GM23338 (cell line): ENCODE data around the gene HIGD1B. TPM values are rescaled to one million over a fixed set of nuclear protein-coding genes. Genes with fewer than 3 reads are reported as not detected.

Experiments
- ATAC-seq: fragments of 200-7000 bp; cut with Tn5 transposase; 3 replicates; pipeline ENCODE4 v1.9.1; 2020
- DNase-seq: peaks from one replicate; pipeline ENCODE4 v3.0.0-alpha.2; 2015; ENCODE audit warnings: low spot score
- H2AFZ ChIP-seq: fragments of 200-600 bp; sonication (generic); 2 replicates; pipeline ENCODE4 v1.8.0; 2016; ENCODE audit warnings: antibody characterized with exemption, mild to moderate bottlenecking, moderate library complexity
- H3F3A ChIP-seq: fragments of 200-600 bp; sonication (generic); replicated peaks from 2 replicates; pipeline ENCODE4 v1.8.0; 2017; ENCODE audit warnings: antibody characterized with exemption, mixed run types, low read depth
- H3K27ac ChIP-seq: fragments of 200-600 bp; sonication (generic); 2 replicates; pipeline ENCODE4 v1.6.1; 2016; ENCODE audit warnings: low read depth
- H3K27me3 ChIP-seq: fragments of 200-600 bp; sonication (generic); 2 replicates; pipeline ENCODE4 v1.8.0; 2016; ENCODE audit warnings: mild to moderate bottlenecking, mixed run types, moderate library complexity; ENCODE audit not compliant: insufficient read depth
- H3K36me3 ChIP-seq: fragments of 200-600 bp; sonication (generic); 2 replicates; pipeline ENCODE4 v1.8.0; 2016; ENCODE audit warnings: mild to moderate bottlenecking; ENCODE audit not compliant: insufficient read depth
- H3K4me1 ChIP-seq: fragments of 200-600 bp; sonication (generic); 2 replicates; pipeline ENCODE4 v1.8.0; 2016; ENCODE audit warnings: mild to moderate bottlenecking, moderate library complexity; ENCODE audit not compliant: insufficient read depth
- H3K4me2 ChIP-seq: fragments of 200-600 bp; sonication (generic); 2 replicates; pipeline ENCODE4 v1.7.1; 2017; ENCODE audit warnings: mixed run types
- H3K4me3 ChIP-seq: fragments of 200-600 bp; sonication (generic); 2 replicates; pipeline ENCODE4 v1.6.1; 2016; ENCODE audit warnings: mixed run types
- H3K79me2 ChIP-seq: fragments of 200-600 bp; sonication (generic); replicated peaks from 2 replicates; pipeline ENCODE4 v1.8.0; 2017; ENCODE audit warnings: mild to moderate bottlenecking; ENCODE audit not compliant: insufficient read depth
- H3K9me2 ChIP-seq: fragments of 200-600 bp; sonication (generic); 2 replicates; pipeline ENCODE4 v1.8.0; 2017; ENCODE audit not compliant: insufficient read depth
- H4K20me1 ChIP-seq: fragments of 200-600 bp; sonication (generic); replicated peaks from 2 replicates; pipeline ENCODE4 v1.8.0; 2017; ENCODE audit warnings: mild to moderate bottlenecking; ENCODE audit not compliant: insufficient read depth
- H3K27ac Mint-ChIP-seq: 2 replicates; pipeline ENCODE4 v1.8.0; 2020; ENCODE audit warnings: inconsistent platforms, mild to moderate bottlenecking, moderate library complexity, mixed read lengths
- H3K27me3 Mint-ChIP-seq: 3 replicates; pipeline ENCODE4 v1.8.0; 2022; ENCODE audit warnings: low read depth, mild to moderate bottlenecking, moderate library complexity, mixed read lengths, inconsistent platforms; ENCODE audit not compliant: insufficient read depth, poor library complexity
- H3K36me3 Mint-ChIP-seq: 3 replicates; pipeline ENCODE4 v1.8.0; 2021; ENCODE audit warnings: low read depth, mild to moderate bottlenecking, inconsistent platforms, moderate library complexity, mixed read lengths
- H3K4me1 Mint-ChIP-seq: 3 replicates; pipeline ENCODE4 v1.8.0; 2020; ENCODE audit warnings: mild to moderate bottlenecking, inconsistent platforms, mixed read lengths
- H3K4me3 Mint-ChIP-seq: 3 replicates; pipeline ENCODE4 v1.8.0; 2021; ENCODE audit warnings: moderate library complexity, mild to moderate bottlenecking, inconsistent platforms, mixed read lengths
- H3K9me3 Mint-ChIP-seq: 3 replicates; pipeline ENCODE4 v1.8.0; 2020; ENCODE audit warnings: moderate library complexity, mild to moderate bottlenecking, inconsistent platforms, mixed read lengths
- CREB1 ChIP-seq: fragments of 250-450 bp; sonication (Bioruptor Pico); IDR thresholded peaks from 2 replicates; pipeline ENCODE4 v1.5.0; 2020; ENCODE audit warnings: low read depth, mild to moderate bottlenecking, moderate library complexity
- EZH2 ChIP-seq: fragments of 200-600 bp; sonication (generic); IDR thresholded peaks from one replicate; pipeline ENCODE4 v1.8.0; 2017; ENCODE audit warnings: antibody characterized with exemption, mild to moderate bottlenecking, low read depth; ENCODE audit not compliant: unreplicated experiment
- EZH2phosphoT487 ChIP-seq: fragments of 200-600 bp; sonication (generic); IDR thresholded peaks from one replicate; pipeline ENCODE4 v1.8.1; 2018; ENCODE audit warnings: antibody characterized with exemption; ENCODE audit not compliant: unreplicated experiment
- JUNB ChIP-seq: IDR thresholded peaks from one replicate; pipeline ENCODE4 v1.6.1; 2016; ENCODE audit warnings: antibody characterized with exemption; ENCODE audit not compliant: unreplicated experiment
- NANOG ChIP-seq: IDR thresholded peaks from 2 replicates; pipeline ENCODE4 v1.6.1; 2016; ENCODE audit warnings: antibody characterized with exemption, borderline replicate concordance
- POLR2AphosphoS5 ChIP-seq: IDR thresholded peaks from 2 replicates; pipeline ENCODE4 v1.6.1; 2016; ENCODE audit warnings: antibody characterized with exemption, low read depth
- STAT1 ChIP-seq: IDR thresholded peaks from one replicate; pipeline ENCODE4 v1.6.1; 2016; ENCODE audit warnings: antibody characterized with exemption; ENCODE audit not compliant: unreplicated experiment
- ZNF114 ChIP-seq: fragments of 250-450 bp; sonication (Bioruptor Pico); IDR thresholded peaks from 2 replicates; pipeline ENCODE4 v1.5.0; 2020; ENCODE audit warnings: mild to moderate bottlenecking, moderate library complexity
- ZNF331 ChIP-seq: fragments of 250-450 bp; sonication (Bioruptor Pico); IDR thresholded peaks from 2 replicates; pipeline ENCODE4 v1.5.0; 2020; ENCODE audit warnings: low read depth, mild to moderate bottlenecking, moderate library complexity
- polyA plus RNA-seq: library from polyadenylated mRNA; unstranded; fragments of >200 nt; fragmentation: Nextera tagmentation; extraction: Ambion mirVana; gene quantifications from 2 replicates; pipeline ENCODE4 v1.2.1, GENCODE V29; 2016
- total RNA-seq: library from RNA; depleted of rRNA; stranded (reverse); fragments of >200 nt; shearing (Covaris generic); gene quantifications from 2 replicates; pipeline ENCODE4 v1.2.3, GENCODE V29; 2014
- TF ChIP-seq, protein P1 (sequence below): IDR thresholded peaks from 2 replicates; pipeline ENCODE4 v1.6.1; 2016; ENCODE audit warnings: antibody characterized with exemption
- TF ChIP-seq, protein P2 (sequence below), 2 experiments: fragments of 200-600 bp in 1 of 2; sonication (generic) in 1 of 2; conservative IDR thresholded peaks; 2 replicates each; pipeline versions ENCODE4 v1.5.1 to v1.6.1; 2016 to 2017; ENCODE audit warnings: antibody characterized with exemption in 2 of 2, low read depth in 2 of 2, mild to moderate bottlenecking in 2 of 2, moderate library complexity in 1 of 2
- TF ChIP-seq, protein P3 (sequence below): fragments of 250-450 bp; sonication (Bioruptor Pico); IDR thresholded peaks from 2 replicates; pipeline ENCODE4 v1.5.0; 2020; ENCODE audit warnings: mild to moderate bottlenecking, moderate library complexity
- TF ChIP-seq, protein P4 (sequence below): IDR thresholded peaks from one replicate; pipeline ENCODE4 v1.6.1; 2018; ENCODE audit warnings: antibody characterized with exemption; ENCODE audit not compliant: unreplicated experiment

HIGD1B gene
- total and polyA plus RNA-seq, 2 experiments from 2014 or later, result not detected

DNA sequence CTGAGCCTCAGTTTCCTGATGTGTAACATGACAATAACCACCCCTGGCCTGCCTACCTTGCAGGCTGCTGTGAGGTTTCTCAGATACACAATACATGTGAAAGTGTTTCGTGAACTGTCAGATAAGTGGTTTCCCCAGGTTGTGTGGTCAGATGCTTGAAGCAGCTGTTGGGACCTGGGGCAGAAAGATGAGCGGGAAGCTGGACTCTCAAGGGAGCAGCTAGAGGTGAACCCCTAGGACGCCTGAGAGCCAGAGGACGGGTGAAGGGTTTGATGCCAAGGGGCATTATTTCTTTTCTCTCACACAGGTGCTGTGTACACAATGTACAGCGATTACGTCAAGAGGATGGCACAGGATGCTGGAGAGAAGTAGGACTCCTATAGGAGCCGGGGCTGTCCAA, 2.3 kb downstream of the HIGD1B start:
- H3K27ac ChIP-seq, result no peak overlapping the region
- DNase-seq (no peak), ATAC-seq (no peak)
- Mint-ChIP-seq H3K27me3 (peaks cover 14% of the 10 kb centered on the region), H3K4me1 (peaks cover 25% of the 10 kb centered on the region), H3K9me3 (no peaks in the 10 kb centered on the region), H3K36me3 (peaks cover 56% of the 10 kb centered on the region), H3K4me3 (no peak overlapping the region), H3K27ac (no peak overlapping the region)
- no peak for TF ChIP-seq EZH2phosphoT487
- no peak for TF ChIP-seq ZNF331 (CRISPR knock-in tag)
- TF ChIP-seq NANOG, result no peak
- TF ChIP-seq ZNF114, result no peak
- no peak for TF ChIP-seq EZH2
- TF ChIP-seq CREB1 (CRISPR knock-in tag), result no peak
- TF ChIP-seq POLR2AphosphoS5, result no peak
- TF ChIP-seq, protein P1, sequence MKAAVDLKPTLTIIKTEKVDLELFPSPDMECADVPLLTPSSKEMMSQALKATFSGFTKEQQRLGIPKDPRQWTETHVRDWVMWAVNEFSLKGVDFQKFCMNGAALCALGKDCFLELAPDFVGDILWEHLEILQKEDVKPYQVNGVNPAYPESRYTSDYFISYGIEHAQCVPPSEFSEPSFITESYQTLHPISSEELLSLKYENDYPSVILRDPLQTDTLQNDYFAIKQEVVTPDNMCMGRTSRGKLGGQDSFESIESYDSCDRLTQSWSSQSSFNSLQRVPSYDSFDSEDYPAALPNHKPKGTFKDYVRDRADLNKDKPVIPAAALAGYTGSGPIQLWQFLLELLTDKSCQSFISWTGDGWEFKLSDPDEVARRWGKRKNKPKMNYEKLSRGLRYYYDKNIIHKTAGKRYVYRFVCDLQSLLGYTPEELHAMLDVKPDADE, result no peak
- TF ChIP-seq, protein P2, sequence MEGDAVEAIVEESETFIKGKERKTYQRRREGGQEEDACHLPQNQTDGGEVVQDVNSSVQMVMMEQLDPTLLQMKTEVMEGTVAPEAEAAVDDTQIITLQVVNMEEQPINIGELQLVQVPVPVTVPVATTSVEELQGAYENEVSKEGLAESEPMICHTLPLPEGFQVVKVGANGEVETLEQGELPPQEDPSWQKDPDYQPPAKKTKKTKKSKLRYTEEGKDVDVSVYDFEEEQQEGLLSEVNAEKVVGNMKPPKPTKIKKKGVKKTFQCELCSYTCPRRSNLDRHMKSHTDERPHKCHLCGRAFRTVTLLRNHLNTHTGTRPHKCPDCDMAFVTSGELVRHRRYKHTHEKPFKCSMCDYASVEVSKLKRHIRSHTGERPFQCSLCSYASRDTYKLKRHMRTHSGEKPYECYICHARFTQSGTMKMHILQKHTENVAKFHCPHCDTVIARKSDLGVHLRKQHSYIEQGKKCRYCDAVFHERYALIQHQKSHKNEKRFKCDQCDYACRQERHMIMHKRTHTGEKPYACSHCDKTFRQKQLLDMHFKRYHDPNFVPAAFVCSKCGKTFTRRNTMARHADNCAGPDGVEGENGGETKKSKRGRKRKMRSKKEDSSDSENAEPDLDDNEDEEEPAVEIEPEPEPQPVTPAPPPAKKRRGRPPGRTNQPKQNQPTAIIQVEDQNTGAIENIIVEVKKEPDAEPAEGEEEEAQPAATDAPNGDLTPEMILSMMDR (conservative IDR thresholded peaks at IDR 0.05; ENCODE audit: low read depth in 2 of 2), result no peak
- no peak for TF ChIP-seq STAT1
- TF ChIP-seq, protein P3, sequence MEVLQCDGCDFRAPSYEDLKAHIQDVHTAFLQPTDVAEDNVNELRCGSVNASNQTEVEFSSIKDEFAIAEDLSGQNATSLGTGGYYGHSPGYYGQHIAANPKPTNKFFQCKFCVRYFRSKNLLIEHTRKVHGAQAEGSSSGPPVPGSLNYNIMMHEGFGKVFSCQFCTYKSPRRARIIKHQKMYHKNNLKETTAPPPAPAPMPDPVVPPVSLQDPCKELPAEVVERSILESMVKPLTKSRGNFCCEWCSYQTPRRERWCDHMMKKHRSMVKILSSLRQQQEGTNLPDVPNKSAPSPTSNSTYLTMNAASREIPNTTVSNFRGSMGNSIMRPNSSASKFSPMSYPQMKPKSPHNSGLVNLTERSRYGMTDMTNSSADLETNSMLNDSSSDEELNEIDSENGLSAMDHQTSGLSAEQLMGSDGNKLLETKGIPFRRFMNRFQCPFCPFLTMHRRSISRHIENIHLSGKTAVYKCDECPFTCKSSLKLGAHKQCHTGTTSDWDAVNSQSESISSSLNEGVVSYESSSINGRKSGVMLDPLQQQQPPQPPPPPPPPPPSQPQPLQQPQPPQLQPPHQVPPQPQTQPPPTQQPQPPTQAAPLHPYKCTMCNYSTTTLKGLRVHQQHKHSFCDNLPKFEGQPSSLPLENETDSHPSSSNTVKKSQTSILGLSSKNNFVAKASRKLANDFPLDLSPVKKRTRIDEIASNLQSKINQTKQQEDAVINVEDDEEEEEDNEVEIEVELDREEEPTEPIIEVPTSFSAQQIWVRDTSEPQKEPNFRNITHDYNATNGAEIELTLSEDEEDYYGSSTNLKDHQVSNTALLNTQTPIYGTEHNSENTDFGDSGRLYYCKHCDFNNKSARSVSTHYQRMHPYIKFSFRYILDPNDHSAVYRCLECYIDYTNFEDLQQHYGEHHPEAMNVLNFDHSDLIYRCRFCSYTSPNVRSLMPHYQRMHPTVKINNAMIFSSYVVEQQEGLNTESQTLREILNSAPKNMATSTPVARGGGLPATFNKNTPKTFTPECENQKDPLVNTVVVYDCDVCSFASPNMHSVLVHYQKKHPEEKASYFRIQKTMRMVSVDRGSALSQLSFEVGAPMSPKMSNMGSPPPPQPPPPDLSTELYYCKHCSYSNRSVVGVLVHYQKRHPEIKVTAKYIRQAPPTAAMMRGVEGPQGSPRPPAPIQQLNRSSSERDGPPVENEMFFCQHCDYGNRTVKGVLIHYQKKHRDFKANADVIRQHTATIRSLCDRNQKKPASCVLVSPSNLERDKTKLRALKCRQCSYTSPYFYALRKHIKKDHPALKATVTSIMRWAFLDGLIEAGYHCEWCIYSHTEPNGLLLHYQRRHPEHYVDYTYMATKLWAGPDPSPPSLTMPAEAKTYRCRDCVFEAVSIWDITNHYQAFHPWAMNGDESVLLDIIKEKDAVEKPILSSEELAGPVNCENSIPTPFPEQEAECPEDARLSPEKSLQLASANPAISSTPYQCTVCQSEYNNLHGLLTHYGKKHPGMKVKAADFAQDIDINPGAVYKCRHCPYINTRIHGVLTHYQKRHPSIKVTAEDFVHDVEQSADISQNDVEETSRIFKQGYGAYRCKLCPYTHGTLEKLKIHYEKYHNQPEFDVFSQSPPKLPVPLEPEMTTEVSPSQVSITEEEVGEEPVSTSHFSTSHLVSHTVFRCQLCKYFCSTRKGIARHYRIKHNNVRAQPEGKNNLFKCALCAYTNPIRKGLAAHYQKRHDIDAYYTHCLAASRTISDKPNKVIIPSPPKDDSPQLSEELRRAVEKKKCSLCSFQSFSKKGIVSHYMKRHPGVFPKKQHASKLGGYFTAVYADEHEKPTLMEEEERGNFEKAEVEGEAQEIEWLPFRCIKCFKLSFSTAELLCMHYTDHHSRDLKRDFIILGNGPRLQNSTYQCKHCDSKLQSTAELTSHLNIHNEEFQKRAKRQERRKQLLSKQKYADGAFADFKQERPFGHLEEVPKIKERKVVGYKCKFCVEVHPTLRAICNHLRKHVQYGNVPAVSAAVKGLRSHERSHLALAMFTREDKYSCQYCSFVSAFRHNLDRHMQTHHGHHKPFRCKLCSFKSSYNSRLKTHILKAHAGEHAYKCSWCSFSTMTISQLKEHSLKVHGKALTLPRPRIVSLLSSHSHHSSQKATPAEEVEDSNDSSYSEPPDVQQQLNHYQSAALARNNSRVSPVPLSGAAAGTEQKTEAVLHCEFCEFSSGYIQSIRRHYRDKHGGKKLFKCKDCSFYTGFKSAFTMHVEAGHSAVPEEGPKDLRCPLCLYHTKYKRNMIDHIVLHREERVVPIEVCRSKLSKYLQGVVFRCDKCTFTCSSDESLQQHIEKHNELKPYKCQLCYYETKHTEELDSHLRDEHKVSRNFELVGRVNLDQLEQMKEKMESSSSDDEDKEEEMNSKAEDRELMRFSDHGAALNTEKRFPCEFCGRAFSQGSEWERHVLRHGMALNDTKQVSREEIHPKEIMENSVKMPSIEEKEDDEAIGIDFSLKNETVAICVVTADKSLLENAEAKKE, result no peak
- TF ChIP-seq, protein P4, sequence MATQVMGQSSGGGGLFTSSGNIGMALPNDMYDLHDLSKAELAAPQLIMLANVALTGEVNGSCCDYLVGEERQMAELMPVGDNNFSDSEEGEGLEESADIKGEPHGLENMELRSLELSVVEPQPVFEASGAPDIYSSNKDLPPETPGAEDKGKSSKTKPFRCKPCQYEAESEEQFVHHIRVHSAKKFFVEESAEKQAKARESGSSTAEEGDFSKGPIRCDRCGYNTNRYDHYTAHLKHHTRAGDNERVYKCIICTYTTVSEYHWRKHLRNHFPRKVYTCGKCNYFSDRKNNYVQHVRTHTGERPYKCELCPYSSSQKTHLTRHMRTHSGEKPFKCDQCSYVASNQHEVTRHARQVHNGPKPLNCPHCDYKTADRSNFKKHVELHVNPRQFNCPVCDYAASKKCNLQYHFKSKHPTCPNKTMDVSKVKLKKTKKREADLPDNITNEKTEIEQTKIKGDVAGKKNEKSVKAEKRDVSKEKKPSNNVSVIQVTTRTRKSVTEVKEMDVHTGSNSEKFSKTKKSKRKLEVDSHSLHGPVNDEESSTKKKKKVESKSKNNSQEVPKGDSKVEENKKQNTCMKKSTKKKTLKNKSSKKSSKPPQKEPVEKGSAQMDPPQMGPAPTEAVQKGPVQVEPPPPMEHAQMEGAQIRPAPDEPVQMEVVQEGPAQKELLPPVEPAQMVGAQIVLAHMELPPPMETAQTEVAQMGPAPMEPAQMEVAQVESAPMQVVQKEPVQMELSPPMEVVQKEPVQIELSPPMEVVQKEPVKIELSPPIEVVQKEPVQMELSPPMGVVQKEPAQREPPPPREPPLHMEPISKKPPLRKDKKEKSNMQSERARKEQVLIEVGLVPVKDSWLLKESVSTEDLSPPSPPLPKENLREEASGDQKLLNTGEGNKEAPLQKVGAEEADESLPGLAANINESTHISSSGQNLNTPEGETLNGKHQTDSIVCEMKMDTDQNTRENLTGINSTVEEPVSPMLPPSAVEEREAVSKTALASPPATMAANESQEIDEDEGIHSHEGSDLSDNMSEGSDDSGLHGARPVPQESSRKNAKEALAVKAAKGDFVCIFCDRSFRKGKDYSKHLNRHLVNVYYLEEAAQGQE, result no peak
- TF ChIP-seq JUNB, result no peak
- no peaks in the 10 kb centered on the region for H3K9me2 ChIP-seq
- H3K4me3 ChIP-seq, result no peak overlapping the region
- H3K27me3 ChIP-seq, result no peaks in the 10 kb centered on the region
- H3K79me2 ChIP-seq, result no peaks in the 10 kb centered on the region
- peaks cover 21% of the 10 kb centered on the region for H3K36me3 ChIP-seq
- no peak overlapping the region for H2AFZ ChIP-seq
- 0 out of 2 replicates have a peak, but pooled peaks cover 4% of the 10 kb centered on the region for H4K20me1 ChIP-seq
- H3K4me1 ChIP-seq, result peaks cover 7% of the 10 kb centered on the region
- no peak overlapping the region for H3K4me2 ChIP-seq
- H3F3A ChIP-seq, result 0 out of 2 replicates have a peak, but pooled peaks cover 8% of the 10 kb centered on the region
